Measurements from ENCODE around the gene RNF181.

DNA sequence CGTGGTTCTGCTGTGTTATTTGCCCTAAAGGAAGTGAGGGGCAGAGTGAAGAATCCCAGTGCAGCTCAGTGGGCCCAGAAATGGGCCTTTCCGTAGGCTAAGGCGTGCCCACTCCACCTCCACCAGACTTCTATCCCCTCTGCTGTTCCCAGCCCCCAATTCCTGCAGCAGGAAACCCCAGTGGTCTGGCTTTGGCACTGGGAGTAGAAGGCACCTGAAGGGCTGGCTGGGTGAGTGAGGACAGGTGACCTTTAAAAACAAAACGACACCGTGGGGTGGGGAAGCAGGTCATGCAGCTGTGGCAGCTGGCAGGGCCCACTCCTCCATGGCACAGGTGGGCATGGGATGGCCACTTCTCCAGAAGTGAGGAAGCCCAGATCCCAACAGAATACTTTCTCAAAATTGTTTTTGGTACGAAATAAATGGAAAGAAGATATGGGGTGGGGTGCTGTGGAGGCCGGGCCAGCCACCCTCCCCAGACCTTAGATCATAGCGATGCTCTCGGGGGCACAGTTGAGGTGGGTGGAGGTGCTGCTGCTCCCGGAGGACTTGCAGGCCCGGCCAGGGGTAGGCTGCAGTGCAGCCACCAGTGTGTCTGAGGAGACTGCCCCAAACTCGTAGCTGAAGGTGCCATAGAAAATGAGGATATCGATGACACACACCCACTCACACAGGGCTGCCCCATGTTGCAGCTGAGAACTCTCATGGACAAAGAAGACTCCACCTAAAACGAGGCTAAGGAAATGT, 3.2 kb downstream of the RNF181 start:
- TF ChIP-seq, protein P1, sequence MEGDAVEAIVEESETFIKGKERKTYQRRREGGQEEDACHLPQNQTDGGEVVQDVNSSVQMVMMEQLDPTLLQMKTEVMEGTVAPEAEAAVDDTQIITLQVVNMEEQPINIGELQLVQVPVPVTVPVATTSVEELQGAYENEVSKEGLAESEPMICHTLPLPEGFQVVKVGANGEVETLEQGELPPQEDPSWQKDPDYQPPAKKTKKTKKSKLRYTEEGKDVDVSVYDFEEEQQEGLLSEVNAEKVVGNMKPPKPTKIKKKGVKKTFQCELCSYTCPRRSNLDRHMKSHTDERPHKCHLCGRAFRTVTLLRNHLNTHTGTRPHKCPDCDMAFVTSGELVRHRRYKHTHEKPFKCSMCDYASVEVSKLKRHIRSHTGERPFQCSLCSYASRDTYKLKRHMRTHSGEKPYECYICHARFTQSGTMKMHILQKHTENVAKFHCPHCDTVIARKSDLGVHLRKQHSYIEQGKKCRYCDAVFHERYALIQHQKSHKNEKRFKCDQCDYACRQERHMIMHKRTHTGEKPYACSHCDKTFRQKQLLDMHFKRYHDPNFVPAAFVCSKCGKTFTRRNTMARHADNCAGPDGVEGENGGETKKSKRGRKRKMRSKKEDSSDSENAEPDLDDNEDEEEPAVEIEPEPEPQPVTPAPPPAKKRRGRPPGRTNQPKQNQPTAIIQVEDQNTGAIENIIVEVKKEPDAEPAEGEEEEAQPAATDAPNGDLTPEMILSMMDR (IDR thresholded peaks at IDR 0.05), result no peak
- TF ChIP-seq POLR2AphosphoS5 (IDR thresholded peaks at IDR 0.05) (no peak), POLR2A (IDR thresholded peaks at IDR 0.05) (no peak)

All from suprapubic skin (tissue), 4 donors.